Stimulated activated CD8-positive, alpha-beta memory T cell treated with anti-CD3 and anti-CD28 coated beads, Interleukin-12 subunit alpha, Interleukin-12 subunit beta, amount 100 ng/mL, for 1 hour (primary cell): ENCODE data around the gene ACAP1.
A peak's percentile ranks its signal among the peaks of the same experiment; 100 is the strongest.
"Not testable (repeated sequence)": the region's sequence is repeated elsewhere in the genome, so short reads cannot be mapped to it uniquely, and the experiment has no call there.

ENCODE experiments used
- DNase-seq: peaks from one replicate; pipeline ENCODE4 v3.0.0-alpha.2; 2020; ENCODE audit warnings: low read depth

Gene ACAP1

DNA sequence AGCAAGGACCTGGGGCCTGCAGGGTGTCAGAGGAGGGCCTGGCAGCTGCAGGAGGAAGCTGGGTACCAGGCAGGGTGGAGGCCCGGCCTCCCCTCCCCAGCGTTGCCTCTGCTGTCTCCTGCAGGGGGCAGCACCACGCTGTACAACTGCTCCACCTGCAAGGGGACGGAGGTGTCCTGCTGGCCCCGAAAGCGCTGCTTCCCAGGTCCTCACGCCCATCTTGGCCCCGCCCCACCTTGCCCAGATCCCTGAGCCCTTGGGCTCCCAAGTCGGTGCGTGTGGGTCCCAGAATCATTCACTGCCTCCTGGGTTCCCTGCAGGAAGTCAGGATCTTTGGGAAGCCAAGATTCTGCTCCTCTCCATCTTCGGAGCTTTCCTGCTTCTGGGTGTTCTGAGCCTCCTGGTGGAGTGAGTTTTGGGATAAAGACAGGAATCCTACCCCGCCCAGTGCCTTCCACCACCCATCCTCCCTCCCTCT is 19.8 kb downstream of the ACAP1 start:
- DNase-seq = peak; percentile 74

DNA sequence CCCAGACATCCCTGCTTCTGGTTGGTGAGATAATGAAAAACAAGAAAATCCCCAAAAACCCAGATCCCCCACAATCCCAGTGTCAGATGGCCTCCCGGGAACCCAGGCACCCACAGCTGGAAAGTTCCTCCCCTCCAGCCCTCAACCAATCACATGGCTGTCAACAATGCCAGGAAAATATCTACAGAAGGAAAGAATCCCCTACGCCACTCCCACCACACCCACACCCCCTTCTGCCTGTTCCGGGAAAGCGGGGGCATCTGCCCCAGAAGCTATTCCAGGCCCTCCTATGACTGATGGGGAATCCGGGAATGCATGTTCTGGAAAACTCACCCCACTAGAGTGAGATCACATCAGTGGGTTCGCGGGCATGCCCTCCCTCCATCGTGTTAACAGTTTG is 20.4 kb downstream of the ACAP1 start:
- DNase-seq = no peak

DNA sequence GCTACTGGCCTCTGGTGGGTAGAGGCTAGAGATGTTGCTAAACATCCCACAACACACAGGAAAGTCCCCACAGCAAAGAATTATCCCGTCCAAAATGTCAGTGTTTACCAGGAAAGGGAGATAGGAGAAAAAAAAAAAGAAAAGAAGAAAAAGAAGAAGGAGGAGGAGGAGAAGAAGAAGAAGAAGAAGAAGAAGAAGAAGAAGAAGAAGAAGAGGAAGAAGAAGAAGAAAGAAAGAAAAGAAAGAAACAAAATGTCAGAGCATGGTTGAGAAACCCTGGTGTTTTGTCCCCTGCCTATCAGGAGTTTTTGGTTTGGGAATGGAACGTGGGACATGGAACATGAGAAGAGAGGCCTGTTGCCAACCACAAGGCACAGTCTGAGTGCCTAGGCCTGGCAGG is 21.1 kb downstream of the ACAP1 start:
- no peak for DNase-seq

GRCh38 chr17:7361906-7362305 is 25.6 kb downstream of the ACAP1 start:
- DNase-seq = no peak

DNA sequence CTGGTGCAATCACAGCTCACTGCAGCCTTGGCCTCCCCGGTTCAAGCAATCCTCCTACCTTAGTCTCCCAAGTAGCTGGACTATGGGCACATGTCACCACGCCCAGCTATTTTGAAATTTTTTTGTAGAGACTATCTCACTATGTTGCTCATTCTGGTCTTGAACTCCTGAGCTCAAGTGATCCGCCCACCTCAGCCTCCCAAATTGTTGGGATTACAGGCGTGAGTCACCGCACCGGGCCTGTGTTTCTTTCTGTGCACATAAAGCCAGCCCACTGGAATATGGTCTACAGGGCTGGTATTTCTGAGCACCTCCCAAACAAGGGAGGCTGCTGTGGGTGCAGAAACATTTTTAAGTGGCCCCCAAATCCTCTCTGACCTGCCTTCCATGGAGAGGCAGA is 27.0 kb downstream of the ACAP1 start:
- DNase-seq = no peak

GRCh38 chr17:7365963-7366362 is 29.6 kb downstream of the ACAP1 start:
- DNase-seq = not testable (repeated sequence)

DNA sequence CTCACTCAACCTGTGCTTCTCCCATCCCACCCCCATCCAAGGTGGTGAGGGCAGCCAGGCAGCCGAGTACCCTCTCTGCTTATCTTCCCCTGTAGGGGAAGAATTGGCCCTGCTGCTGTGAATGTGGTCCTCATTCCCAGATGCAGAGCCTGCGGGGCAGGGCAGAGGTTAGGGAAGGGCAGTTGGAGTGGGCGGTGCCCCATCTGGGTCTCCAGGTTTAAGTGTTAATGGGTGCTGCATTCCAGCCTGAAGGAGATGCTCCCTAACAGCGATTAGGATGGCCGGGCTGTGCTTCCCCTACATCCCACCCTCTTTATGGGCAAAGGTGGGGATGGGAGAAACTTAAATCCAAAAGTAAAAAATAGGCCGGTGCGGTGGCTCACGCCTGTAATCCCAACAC is 30.8 kb downstream of the ACAP1 start:
- no peak for DNase-seq

GRCh38 chr17:7367918-7368598 is 31.7 kb downstream of the ACAP1 start:
- no peak for DNase-seq

DNA sequence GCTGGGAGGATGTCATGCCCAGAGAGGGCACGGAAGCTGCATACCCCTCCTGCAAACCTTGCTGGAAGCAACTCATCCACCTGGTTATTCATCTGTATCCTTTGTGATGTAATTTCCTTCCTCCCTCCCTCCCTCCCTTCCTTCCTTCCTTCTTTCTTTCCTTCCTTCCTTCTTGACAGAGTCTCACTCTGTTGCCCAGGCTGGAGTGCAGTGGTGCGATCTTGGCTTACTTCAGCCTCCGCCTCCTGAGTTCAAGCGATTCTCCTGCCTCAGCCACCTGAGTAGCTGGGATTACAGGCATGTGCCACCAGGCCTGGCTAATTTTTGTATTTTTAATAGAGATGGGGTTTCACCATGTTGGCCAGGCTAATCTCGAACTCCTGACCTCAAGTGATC is 32.3 kb downstream of the ACAP1 start:
- DNase-seq = not testable (repeated sequence)

GRCh38 chr17:7369825-7370224 is 33.5 kb downstream of the ACAP1 start:
- DNase-seq = no peak

DNA sequence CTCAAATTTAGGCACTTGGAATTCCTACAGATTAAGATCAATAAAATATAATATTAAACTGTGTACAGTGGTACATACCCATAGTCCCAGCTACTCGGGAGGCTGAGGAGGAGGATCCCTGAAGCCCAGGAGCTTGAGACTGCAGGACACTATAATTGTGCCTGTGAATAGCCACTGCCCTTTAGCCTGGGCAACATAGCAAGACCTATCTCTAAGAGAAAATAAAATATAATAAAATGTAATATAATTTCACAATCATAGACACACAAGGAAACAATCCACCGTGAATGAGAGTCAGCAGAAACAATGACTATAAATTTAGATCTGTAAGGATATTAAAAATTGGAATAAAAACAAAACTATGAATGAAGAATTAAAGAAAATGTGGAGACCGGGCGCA is 34.5 kb downstream of the ACAP1 start:
- no peak for DNase-seq

DNA sequence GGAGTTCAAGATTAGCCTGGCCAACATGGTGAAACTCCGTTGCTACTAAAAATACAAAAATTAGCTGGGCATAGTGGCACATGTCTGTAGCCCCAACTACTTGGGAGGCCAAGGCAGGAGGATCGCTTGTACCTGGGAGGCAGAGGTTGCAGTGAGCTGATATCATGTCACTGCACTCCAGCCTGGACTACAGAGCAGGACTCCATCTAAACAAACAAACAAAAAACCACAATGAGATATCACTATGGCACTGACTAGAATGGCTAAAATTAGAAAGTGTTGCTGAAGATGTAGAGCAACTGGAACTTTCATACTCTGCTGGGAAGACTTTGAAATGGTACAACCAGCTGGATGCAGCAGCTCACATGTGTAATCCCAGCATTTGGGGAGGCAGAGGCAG is 38.0 kb downstream of the ACAP1 start:
- DNase-seq = no peak

- DNase-seq = no peak
Observed at GRCh38 chr17:7379134-7379533, 42.8 kb downstream of the ACAP1 start.

DNA sequence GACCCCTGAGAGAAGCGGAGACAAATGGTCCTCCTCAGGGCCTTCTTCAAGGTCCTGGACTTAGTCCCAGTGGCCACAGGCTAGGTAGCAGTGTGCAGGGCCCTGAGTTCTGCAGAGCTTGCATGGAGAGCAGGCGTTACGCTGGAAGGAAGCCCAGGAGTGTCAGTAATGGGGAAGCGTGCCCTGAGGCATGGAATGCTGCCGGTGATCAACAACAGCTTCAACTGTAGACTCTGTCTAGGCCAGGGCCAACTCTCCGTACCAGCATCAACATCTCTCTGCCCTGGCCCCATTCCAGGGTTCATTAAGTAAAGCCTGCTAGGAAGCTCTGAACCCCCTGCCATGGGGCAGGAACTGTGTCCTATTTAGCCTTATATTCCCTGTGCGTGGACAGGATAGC is 44.0 kb downstream of the ACAP1 start:
- DNase-seq = no peak

DNA sequence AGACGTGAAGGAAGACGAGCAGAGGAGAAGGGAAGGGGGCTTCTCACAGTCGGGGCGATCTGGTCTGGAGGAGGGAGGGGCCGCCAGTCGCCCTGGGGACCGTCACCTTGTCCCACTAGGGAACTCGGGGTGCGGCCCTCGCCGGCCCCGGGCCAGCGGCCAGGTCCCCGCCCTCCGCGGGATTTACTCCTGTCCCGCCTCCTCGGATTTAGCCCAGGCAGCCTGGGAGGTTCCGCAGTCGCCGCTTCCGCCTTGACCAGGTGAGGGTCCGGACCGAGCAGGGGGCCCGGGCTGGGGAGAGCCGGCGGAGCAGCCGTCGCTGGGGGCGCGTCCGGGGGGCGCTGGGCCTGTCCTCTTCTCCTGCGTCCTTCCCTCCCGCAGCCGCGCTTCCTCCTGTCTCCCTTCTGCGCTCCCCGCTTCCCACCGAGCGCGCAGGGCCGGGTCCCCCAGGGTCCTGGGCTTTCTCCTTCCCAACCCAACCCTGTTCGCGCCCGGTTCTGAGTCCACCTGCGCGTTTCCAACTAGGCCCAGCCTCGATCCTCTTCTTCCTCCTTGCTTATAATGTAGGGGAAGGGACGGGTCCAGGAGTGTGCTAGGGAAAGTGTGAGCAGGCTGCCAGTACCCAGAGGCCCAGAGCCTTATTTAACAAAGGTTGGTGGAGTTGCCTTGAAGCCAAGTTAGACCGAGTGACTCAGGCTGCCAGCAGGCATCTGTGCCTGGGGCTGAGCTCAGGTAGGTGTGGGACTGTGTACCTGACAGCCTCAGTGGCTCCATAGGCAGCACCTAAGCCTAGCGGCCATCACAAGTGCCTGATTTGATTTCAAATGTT is 44.7 kb downstream of the ACAP1 start, which contains the start of gene TNK1:
Gene TNK1 (plus strand): TSS at position 235 of the 829 bp plus-strand sequence. CDS start 1,838 bp downstream, outside the sequence.
- DNase-seq = no peak

- DNase-seq = no peak
Observed at GRCh38 chr17:7382901-7383300, 46.6 kb downstream of the ACAP1 start.

GRCh38 chr17:7383371-7383741 is 47.0 kb downstream of the ACAP1 start:
- DNase-seq = no peak

DNA sequence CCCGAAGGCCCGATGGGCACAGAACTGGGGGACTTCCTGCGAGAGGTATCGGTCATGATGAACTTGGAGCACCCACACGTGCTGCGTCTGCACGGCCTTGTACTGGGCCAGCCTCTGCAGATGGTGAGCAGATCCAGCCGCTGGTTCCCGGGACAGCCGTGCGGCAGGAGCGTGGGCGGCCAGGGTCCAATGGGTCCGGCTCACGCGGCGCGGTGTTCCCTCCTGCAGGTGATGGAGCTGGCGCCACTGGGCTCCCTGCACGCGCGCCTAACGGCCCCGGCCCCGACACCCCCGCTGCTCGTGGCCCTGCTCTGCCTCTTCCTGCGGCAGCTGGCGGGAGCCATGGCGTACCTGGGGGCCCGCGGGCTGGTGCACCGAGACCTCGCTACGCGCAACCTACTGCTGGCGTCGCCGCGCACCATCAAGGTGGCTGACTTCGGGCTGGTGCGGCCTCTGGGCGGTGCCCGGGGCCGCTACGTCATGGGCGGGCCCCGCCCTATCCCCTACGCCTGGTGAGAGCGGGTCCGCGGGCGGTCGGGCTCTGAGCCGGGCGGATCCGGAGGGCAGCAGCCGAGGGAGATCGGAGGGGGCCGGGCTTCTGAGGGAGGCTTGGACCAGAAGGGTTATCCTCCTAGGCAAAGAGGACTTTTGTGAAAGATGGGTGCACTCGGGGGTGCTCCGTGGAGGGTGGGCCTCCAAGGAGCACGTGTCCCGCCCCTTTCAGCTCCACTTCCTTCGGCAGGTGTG is 47.6 kb downstream of the ACAP1 start:
- peak; percentile 57 for DNase-seq

DNA sequence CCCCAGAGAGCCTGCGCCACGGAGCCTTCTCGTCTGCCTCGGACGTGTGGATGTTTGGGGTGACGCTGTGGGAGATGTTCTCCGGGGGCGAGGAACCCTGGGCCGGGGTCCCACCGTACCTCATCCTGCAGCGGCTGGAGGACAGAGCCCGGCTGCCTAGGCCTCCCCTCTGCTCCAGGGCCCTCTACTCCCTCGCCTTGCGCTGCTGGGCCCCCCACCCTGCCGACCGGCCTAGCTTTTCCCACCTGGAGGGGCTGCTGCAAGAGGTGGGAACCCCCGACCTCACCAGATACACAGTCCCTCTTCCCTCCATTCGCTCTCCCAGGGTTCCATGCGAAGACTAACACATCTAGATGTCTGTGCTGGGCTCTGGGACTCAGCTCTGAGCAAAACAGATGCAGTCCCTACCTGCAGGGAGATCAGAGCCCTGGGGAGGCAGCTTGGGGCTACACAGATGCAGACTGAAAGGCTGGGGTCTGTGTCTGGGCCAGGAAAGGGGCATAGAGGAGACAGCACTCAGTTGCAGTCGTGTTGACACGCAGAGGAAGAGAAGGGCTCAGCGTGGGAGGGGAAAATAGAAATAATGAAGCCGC is 48.3 kb downstream of the ACAP1 start:
- no peak for DNase-seq

DNA sequence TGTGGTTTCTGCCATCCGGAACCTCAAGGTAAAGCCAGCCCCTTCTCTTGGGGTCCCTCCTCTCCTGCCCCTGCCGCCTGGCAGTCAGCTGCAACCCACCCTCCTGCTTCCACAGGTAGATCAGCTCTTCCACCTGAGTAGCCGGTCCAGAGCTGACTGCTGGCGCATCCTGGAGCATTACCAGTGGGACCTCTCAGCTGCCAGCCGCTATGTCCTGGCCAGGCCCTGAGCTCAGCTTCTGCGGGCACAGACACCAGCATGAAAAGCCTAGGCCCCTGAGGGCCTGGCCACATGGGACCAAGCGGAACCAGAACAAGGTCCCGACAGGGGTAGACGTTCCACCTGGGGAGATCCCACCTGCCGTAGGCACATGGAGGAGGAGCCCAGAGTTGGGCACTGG is 52.5 kb downstream of the ACAP1 start:
- DNase-seq = no peak

DNA sequence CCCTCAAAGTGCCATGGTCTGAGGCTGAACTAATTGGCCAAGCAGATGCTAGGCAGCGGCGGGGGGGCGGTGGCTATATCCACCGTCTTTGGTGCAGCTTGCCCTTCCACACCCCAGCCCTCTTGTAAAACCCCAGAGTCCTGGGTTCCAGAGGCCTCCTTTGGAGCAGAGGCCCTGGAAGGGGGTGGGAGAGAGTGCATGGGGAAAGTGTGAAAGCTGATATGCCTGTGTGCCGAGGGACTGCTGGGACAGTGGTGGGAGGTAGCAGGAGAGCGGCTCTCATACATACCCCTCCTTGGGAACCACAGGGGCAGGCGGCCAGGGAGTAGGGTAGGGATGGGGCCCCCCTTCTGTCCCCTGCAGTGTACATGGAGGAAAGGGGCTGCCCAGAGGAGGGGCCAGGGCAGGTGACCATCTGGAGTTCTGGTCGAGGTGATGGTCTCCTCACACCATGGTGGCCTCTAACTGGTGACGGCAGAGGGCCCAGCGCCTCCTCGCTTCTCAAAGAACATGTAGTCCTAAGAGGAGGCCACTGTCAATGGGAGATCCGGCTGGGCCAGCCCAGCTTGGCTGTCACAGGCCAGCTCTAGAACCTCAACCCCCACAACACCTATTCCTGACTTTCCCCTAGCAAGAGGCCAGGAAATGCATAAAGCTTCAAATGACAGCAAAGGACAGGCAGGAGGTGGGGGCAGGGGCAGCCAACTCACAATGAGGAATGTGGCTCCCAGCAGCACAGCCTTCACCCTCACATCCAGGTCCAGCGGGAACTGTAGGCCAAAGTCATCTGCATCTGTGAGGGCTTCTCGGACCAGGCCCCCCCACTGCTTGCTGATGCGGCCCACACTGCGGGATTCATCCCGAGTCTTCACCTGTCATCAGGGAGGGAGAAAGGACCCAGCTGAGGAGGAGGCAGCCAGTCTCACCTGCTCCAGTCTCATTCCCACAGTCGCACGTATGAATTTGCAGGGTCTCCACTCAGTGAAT is 53.9 kb downstream of the ACAP1 start:
- no peak for DNase-seq
